IPS DF 6.9 (cell line): Measurements from ENCODE around the gene GALNT17.

ENCODE experiments used
- DNase-seq: peaks from one replicate; pipeline ENCODE4 v3.0.0-alpha.2; 2013; ENCODE audit warnings: low read depth, low spot score
- H3K27ac ChIP-seq: one replicate; pipeline ENCODE4 v1.5.1; 2013; ENCODE audit warnings: low read length, control low read depth
- H3K27me3 ChIP-seq: 2 replicates; pipeline ENCODE4 v1.6.1; 2013; ENCODE audit warnings: mild to moderate bottlenecking, low read length; ENCODE audit not compliant: control insufficient read depth, insufficient read depth
- H3K36me3 ChIP-seq: 2 replicates; pipeline ENCODE4 v1.6.1; 2013; ENCODE audit warnings: low read length; ENCODE audit not compliant: control insufficient read depth, insufficient read depth
- H3K4me1 ChIP-seq: 2 replicates; pipeline ENCODE4 v1.6.1; 2013; ENCODE audit warnings: low read length; ENCODE audit not compliant: control insufficient read depth, insufficient read depth
- H3K4me3 ChIP-seq: 2 replicates; pipeline ENCODE4 v1.5.1; 2013; ENCODE audit warnings: mild to moderate bottlenecking, low read length
- H3K9me3 ChIP-seq: 2 replicates; pipeline ENCODE4 v1.6.1; 2013; ENCODE audit warnings: low read length, inconsistent platforms; ENCODE audit not compliant: control insufficient read depth, insufficient read depth
- WGBS: extraction: QIAGEN DNeasy Blood & Tissue Kit; methylation state at CpG from one replicate; pipeline ENCODE4 v1.1.7; 2013; ENCODE audit warnings: mixed read lengths, missing lambda C conversion rate; ENCODE audit not compliant: insufficient read length, insufficient coverage; 5-methylcytosine and 5-hydroxymethylcytosine counted together

Gene GALNT17

DNA sequence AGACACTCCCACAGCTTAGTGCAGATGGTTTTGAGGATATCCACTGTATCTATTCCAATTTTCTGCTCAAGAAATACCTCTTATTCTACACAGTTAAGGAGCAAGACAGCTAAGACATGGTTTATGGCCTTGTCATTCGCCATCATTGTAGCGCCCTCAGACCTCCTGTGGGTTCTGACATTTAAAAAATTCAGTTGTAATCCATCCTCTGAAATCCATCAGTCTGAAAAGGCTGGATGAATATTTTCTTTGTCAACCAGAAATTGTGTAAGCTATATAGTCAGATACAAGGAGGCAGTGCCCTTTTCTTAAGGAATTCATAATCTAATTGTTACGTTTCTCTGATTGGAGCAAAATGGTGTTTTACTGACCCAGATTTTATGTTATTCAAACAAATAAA is 353.6 kb downstream of the GALNT17 start:
- no peak overlapping the region for H3K27ac ChIP-seq
- no peaks in the 10 kb centered on the region for H3K27me3 ChIP-seq
- H3K4me1 ChIP-seq: no peaks in the 10 kb centered on the region
- no CpG with 5 or more reads among the region's 3 CpGs for WGBS
- DNase-seq: no peak
- H3K36me3 ChIP-seq: no peaks in the 10 kb centered on the region
- no peaks in the 10 kb centered on the region for H3K9me3 ChIP-seq
- H3K4me3 ChIP-seq: no peak overlapping the region

DNA sequence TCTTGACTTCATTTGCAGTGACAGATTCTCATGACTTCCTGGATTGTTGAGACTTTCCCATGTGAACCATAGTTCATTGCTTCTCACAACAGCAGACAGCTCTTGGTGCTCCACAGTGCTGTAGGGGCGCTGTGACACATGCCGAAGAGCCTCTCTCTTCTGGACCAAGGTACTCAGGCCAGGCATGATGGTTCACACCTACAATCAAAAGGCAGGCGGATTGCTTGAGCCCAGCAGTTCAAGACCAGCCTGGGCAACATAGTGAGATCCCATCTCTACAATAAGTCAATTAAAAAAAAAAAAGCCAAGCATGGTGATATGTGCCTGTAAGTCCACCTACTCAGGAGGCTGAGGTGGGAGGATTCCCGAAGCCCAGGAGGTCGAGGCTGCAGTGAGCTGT is 354.5 kb downstream of the GALNT17 start:
- Histone ChIP-seq H3K9me3 (no peaks in the 10 kb centered on the region), H3K27ac (no peak overlapping the region), H3K4me1 (no peaks in the 10 kb centered on the region), H3K27me3 (no peaks in the 10 kb centered on the region), H3K4me3 (no peak overlapping the region), H3K36me3 (no peaks in the 10 kb centered on the region)
- WGBS: no CpG with 5 or more reads among the region's 5 CpGs
- no peak for DNase-seq

DNA sequence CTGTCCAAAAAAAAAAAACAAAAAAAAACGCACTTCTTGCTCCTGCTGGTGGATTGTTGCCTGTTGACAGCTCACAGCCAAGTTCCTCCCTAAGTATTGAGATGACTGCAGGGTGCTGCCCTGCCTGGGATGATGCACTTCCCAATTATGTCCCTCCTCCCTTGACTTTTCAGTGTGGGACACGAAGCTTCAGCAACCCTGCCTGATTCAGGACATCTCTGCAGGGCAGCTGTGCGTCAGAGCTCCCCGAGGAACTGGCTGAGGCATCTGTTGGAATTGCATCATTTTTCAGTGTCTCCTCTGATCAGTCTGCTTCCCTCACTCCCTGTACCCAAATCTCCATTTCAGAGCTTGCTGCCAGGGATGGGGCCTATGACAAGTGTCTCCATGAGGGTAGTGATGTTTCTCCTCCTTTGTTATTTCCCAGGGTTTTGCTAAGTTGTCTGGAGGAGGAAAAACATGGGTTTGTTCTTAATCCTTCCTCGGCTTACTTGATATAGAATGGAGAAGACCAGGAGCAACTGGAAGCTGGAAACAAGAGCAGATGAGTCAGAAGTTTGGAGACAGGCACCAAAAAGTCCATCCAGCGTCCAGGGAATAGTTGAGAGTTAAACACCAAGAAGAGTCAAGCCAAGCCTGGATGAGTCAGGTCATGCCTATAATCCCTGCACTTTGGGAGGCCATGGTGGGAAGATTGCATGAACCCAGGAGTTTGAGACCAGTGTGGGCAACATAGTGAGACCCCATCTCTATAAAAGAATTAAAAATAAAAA is 355.1 kb downstream of the GALNT17 start:
- H3K4me3 ChIP-seq: no peak overlapping the region

DNA sequence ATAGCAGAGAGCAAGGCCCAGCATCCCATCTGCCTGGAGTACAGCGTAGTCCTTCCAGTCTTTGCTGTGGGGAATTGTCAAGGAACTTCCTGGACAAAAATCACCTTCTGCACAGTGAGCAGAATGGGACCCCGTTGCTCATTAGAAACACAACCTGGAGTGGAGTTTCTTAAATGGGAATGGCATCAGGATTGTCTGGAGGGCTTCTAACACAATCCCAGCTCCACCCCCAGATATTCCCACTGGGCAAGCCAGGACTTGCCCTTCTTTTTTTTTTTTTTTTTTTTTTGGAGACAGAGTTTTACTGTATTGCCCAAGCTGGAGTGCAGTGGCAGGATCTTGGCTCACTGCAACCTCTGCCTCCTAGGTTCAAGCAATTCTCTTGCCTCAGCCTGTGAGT is 356.4 kb downstream of the GALNT17 start:
- Histone ChIP-seq H3K27ac (no peak overlapping the region), H3K9me3 (no peaks in the 10 kb centered on the region), H3K4me1 (no peaks in the 10 kb centered on the region), H3K27me3 (no peaks in the 10 kb centered on the region; the same call in 1 of the 2 replicates), H3K4me3 (no peak overlapping the region), H3K36me3 (no peaks in the 10 kb centered on the region)
- WGBS: no CpG with 5 or more reads among the region's 2 CpGs
- no peak for DNase-seq

More for the DNA sequence above, 355.1 kb downstream of the GALNT17 start:
- DNase-seq: no peak
- Histone ChIP-seq H3K27ac (no peak overlapping the region), H3K27me3 (no peaks in the 10 kb centered on the region), H3K36me3 (no peaks in the 10 kb centered on the region), H3K4me1 (no peaks in the 10 kb centered on the region), H3K9me3 (no peaks in the 10 kb centered on the region)
- no CpG with 5 or more reads among the region's 6 CpGs for WGBS

DNA sequence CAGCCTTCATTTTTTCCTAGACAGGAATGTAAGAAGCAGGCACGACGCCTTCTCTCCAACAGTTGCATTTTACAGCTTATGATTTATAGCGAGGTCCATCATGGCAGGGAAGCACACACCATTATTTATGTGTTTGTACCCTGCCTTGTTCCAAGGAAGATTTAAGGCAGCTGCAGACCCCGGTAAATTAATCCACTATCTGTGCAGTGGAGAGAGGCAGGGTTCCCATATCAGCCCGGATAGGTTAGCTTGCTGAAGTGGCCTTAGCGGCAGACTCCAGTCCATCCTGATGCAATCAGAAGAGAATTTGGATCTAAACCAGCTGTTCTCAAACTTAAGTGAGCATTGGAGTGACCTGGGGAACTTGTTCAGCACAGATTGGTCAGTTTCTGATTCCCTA is 359.4 kb downstream of the GALNT17 start:
- Histone ChIP-seq H3K9me3 (no peaks in the 10 kb centered on the region), H3K27me3 (no peaks in the 10 kb centered on the region; the same call in 1 of the 2 replicates), H3K4me1 (no peaks in the 10 kb centered on the region), H3K27ac (no peak overlapping the region), H3K36me3 (no peaks in the 10 kb centered on the region), H3K4me3 (no peak overlapping the region)
- WGBS: no CpG with 5 or more reads among the region's 6 CpGs
- no peak for DNase-seq

DNA sequence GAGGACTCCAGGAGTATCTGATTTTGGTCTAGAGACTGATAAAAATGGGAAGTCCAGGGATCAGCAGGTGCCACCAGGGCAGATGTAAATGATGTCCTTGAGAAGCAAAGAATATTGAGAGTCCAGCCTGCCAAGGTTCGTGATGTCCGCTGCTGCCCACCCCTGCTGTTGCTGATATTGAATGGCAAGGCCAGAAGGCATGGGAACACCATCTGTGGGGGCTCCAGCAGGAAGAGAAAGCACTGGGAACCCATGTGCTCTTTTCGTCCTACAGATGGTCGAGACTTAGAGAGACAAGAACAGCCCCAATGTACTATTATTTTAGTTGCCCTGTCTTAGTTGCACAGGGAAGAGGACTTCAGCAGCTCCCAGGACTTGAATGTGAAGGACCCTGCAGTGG is 363.9 kb downstream of the GALNT17 start:
- peaks cover 1% of the 10 kb centered on the region; the same call in 1 of the 2 replicates for H3K4me1 ChIP-seq
- H3K27me3 ChIP-seq: no peaks in the 10 kb centered on the region; the same call in 1 of the 2 replicates
- H3K4me3 ChIP-seq: no peak overlapping the region
- no peak overlapping the region for H3K27ac ChIP-seq
- H3K9me3 ChIP-seq: no peaks in the 10 kb centered on the region
- no CpG with 5 or more reads among the region's 4 CpGs for WGBS
- no peaks in the 10 kb centered on the region for H3K36me3 ChIP-seq
- no peak for DNase-seq

DNA sequence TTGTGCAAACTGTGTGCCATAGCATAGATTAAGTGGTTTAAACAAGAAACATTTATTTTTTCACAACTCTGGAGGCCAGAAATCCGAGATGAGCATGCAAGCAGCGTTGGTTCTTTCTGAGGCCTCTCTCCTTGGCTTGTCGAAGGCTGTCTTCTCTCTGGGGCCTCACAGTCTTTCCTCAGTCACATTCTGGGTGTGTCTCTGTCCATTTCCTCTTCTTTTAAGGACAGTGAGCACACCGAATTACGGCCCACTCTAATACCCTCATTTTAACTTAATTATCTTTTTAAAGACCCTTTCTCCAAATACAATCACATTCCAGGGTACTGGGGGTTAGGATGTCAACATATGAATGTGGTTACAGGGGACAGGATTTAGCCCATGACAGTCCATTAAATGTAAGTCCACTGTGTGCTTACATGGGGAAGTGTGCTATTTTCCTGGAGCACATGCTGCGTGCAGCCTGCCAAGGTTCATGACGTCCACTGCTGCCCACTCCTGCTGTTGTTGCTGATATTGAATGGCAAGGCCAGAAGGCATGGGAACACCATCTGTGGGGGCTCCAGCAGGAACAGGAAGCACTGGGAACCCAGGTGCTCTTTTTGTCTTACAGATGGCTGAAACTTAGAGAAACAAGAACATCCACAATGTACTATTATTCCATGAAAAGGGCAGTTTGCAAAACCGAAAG is 365.5 kb downstream of the GALNT17 start:
- H3K36me3 ChIP-seq: no peaks in the 10 kb centered on the region
- no peak overlapping the region for H3K27ac ChIP-seq
- WGBS: 100% methylated on average over 1 of the region's 8 CpGs
- no peak for DNase-seq
- H3K4me3 ChIP-seq: no peak overlapping the region
- H3K9me3 ChIP-seq: no peaks in the 10 kb centered on the region
- H3K4me1 ChIP-seq: peaks cover 1% of the 10 kb centered on the region; the same call in 1 of the 2 replicates
- H3K27me3 ChIP-seq: no peaks in the 10 kb centered on the region

DNA sequence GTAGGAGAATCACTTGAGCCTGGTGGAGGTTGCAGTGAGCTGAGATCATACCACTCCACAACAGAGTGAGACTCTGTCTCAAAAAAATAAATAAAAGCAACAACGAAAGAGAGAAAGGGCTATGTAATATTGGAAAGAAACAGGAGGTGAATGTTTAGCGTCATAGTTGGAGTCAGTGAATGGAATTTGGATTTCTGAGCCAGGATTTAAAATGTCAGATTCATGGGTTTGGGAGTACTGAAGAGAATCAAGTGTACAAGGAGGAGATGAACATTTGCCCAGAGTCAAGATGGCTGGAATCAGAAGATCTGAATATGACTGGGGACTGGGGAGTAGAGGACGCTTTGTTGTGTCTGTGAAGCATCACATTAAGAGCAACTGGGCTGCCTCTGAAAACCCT is 366.4 kb downstream of the GALNT17 start:
- no peaks in the 10 kb centered on the region for H3K36me3 ChIP-seq
- no peak overlapping the region for H3K27ac ChIP-seq
- H3K27me3 ChIP-seq: no peaks in the 10 kb centered on the region
- 100% methylated on average over 1 of the region's 3 CpGs for WGBS
- H3K4me1 ChIP-seq: peaks cover 1% of the 10 kb centered on the region; the same call in 1 of the 2 replicates
- no peak for DNase-seq
- no peak overlapping the region for H3K4me3 ChIP-seq
- no peaks in the 10 kb centered on the region for H3K9me3 ChIP-seq

DNA sequence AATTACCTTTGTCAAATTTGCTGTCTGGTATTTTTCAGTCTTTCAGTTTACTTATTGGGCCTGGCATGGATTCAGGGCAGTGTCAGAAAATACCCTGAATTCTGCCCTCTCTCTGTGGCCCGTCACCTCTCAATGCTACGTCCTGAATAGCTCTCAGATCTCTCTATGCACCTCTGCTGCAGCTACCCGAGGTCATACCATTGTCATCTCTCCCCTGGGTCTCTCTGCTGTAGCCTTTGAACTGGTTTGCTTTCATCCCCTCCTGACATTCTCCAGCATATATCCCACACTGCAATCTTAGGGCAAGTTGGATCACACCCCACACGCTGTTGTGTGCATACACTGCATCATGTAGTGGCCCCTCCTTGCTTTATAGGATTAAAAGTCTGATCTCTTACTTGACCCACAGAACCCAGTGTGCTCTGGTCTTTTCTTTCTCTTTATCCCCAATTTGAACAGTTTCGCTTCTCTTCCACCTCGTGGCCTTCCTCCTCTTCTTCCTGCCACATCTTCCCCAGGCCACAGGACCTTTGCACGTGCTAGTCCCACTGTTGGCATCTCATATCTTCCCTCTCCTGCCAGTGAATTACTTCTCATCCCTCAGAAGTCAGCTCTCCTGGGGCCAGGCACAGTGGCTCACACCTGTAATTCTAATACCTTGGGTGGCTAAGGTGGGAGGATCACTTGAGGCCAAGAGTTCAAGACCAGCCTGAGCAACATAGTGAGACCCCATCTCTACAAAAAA is 372.9 kb downstream of the GALNT17 start:
- no peaks in the 10 kb centered on the region; the same call in 1 of the 2 replicates for H3K4me1 ChIP-seq
- no peaks in the 10 kb centered on the region for H3K27me3 ChIP-seq
- WGBS: no CpG with 5 or more reads among the region's 7 CpGs
- DNase-seq: no peak
- no peak overlapping the region for H3K4me3 ChIP-seq
- H3K9me3 ChIP-seq: no peaks in the 10 kb centered on the region
- H3K36me3 ChIP-seq: no peaks in the 10 kb centered on the region
- H3K27ac ChIP-seq: no peak overlapping the region

DNA sequence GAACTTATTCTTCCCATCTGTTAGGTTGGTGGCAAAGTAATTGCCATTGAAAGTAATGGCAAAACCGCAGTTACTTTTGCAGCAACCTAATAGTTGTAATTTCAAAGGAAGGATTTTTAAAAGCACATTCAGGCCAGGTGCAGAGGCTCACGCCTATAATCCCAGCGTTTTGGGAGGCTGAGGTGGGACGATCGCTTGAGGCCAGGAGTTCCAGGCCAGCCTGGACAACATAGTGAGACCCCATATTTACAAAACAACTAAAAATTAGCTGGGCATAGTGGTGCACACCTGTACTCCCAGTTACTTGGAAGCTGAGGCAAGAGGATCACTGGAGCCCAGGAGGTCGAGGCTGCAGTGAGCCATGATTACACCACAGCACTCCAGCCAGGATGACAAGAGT is 374.9 kb downstream of the GALNT17 start:
- no peak overlapping the region for H3K27ac ChIP-seq
- no peak overlapping the region for H3K4me3 ChIP-seq

More for the DNA sequence above, 374.9 kb downstream of the GALNT17 start:
- WGBS: no CpG with 5 or more reads among the region's 6 CpGs
- Histone ChIP-seq H3K36me3 (no peaks in the 10 kb centered on the region), H3K9me3 (no peaks in the 10 kb centered on the region), H3K4me1 (no peaks in the 10 kb centered on the region; the same call in 1 of the 2 replicates), H3K27me3 (no peaks in the 10 kb centered on the region)
- DNase-seq: no peak
